GM18519 (cell line): ENCODE results near the gene NLRX1.
"Not testable (repeated sequence)": the region's sequence is repeated elsewhere in the genome, so short reads cannot be mapped to it uniquely, and the experiment has no call there.

Experiments used
- ATAC-seq: cut with Tn5 transposase; IDR thresholded peaks from one replicate; pipeline ENCODE4 v1.9.1; 2021; ENCODE audit warnings: mild to moderate bottlenecking, moderate library complexity; ENCODE audit not compliant: unreplicated experiment, low FRiP score

The NLRX1 gene

DNA sequence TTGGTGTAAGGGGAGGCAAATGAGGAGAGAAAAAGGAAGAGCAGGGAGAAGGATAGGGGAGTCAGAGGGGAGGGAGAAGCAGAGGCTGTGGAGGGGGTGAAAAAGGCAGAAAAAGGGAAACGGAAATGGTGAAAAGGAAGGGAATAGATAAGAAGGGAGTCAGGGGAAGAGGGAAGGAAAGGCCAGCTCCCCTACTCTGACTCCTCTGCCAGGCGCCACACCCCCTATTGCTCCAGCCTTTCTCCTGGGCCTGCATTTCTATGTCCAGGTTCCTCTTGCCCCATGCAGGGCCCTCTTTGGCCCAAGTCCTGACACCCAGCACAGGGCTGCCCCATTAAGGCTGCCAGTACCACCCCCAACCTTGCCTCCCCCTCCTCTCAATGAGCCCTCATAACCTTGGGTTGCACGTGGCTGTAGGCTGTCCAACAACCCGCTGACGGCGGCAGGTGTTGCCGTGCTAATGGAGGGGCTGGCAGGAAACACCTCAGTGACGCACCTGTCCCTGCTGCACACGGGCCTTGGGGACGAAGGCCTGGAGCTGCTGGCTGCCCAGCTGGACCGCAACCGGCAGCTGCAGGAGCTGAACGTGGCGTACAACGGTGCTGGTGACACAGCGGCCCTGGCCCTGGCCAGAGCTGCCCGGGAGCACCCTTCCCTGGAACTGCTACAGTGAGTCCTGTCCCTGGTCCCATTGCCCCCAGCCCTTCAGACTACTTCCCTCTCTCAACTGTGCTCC is 13.3 kb downstream of the NLRX1 start:
- ATAC-seq, result no peak

DNA sequence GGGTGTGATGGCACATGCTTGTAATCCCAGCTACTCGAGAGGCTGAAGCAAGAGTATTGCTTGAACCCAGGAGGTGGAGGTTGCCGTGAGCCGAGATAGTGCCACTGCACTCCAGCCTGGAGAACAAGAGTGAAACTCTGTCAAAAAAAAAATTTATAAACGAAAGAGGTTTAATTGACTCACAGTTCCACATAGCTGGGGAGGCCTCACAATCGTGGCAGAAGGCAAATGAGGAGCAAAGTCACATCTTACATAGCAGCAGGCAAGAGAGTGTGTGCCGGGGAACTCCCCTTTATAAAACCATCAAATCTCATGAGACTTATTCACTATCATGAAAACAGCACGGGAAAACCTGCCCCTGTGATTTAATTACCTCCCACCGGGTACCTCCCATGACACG is 15.9 kb downstream of the NLRX1 start:
- ATAC-seq, result not testable (repeated sequence)

DNA sequence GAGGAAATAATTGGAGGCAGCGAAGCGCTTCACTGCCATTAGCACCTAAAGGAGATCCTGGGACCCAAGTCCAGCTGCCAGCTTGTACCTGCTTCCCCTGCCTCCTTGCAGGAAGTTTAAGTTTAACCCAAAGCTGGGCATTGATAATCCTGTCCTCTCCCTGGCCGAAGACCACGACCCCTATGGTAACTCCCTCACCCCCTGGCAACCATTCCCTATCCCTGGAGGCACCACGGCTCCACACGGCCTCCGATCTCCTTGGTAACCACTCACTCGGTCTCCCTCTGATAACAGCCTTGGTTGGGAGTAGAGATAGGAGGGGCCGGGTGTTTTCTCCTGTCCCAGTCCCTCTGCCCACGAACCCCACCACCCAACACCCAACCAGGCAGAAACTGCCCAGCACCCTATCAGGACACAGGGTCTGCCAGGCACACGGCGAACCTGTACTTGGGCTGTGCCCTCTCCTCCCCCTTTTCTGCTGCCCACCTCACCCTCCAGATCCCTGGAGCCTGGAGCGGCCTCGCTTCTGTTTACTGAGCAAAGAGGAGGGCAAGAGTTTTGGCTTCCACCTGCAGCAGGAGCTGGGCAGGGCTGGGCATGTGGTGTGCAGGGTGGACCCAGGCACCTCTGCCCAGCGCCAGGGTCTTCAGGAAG is 17.6 kb downstream of the NLRX1 start:
- no peak for ATAC-seq

DNA sequence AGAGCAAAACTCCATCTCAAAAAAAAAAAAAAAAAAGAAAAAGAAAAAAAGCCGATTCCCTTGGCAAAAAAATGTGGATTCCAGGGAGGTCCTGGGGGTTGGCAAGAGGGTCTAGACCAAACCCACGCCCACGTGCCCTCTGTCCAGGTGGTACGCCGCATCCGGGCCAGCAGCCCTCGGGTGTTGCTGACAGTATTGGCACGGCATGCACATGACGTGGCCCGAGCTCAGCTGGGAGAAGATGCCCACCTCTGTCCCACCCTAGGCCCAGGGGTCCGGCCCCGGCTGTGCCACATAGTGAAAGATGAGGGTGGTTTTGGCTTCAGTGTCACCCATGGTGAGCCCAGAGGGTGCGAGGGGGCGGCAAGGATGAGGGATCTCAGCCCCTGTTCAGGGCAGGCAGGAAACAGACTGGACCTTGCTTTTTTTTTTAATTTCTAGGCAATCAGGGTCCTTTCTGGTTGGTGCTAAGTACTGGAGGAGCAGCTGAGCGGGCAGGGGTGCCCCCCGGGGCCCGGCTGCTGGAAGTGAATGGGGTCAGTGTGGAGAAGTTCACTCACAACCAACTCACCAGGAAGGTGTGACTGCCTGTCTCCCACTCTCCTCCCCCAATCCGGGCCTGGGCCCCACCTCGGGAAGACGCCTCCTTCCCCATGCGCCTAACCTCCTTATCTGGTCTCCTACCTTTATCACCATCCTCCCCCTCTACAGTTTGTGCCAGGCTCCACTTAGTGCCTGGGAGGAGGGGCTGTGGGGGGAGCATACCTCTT is 18.8 kb downstream of the NLRX1 start:
- ATAC-seq, result no peak

DNA sequence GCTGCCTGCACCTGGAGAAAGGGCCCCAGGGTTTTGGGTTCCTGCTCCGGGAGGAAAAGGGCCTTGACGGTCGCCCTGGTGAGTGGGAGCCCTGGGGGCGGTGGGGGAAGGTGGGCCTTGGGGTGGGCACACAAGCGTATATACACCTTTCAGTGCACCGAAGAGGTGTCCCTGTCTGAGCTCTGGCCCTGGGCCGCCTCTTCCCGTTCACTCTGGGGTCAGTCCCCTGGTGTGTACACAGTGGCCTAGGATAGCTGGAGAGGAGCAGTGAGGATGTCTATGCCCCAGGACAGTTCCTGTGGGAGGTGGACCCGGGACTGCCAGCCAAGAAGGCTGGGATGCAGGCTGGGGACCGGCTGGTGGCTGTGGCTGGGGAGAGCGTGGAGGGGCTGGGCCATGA is 19.5 kb downstream of the NLRX1 start:
- no peak for ATAC-seq

DNA sequence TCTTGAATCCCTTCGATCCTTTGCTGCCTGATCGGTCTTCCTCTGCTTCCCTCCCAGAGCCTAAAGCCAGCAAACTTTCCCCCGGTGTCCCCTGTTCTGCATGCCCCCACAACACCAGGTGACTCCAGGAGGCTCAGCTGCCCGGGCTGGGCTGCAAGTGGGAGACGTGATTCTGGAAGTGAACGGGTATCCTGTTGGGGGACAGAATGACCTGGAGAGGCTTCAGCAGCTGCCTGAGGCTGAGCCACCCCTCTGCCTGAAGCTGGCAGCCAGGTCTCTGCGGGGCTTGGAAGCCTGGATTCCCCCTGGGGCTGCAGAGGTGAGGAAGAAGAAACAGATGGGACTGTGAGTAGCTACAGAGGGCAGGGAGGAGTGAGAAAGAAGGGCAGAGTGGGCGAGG is 20.4 kb downstream of the NLRX1 start:
- no peak for ATAC-seq

DNA sequence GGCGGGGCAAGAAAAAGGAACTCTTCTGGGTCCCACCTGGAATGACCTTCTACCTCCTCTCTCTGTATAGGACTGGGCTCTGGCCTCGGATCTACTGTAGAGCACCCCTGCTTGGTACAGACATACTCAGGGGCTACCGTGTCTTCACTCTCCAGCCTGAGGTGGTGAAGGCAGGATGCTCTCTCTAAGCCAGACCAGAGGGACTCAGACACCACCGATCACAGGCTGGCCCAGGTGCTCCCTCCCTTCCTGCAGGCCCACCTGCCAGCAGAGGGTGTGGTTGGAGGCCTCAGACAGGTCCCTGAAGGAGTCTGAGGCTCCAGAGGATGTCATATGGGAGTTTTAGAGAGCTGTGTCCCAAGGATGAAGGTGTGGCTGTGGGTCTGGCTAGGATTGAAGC is 20.9 kb downstream of the NLRX1 start:
- ATAC-seq, result no peak

DNA sequence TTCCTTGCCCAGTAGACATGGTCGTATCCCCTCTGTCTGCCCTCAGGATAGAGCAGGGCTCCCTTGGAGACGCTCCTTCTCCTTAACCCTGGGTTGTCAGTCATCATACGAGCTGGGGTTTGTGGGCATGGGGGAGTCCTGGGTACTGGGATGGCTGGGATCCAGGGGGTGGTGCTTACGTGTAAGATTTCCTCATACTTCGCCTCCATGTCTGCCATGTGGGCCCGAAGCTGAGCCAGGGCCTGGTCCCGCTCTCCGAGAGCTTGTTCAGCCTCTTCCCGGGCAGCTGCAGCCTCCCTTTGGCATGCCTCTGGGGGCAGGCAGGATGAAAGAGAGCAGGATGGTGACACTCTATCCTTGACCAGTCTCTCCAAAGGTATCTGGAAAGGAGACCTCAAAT is 22.0 kb downstream of the NLRX1 start:
- ATAC-seq, result no peak

DNA sequence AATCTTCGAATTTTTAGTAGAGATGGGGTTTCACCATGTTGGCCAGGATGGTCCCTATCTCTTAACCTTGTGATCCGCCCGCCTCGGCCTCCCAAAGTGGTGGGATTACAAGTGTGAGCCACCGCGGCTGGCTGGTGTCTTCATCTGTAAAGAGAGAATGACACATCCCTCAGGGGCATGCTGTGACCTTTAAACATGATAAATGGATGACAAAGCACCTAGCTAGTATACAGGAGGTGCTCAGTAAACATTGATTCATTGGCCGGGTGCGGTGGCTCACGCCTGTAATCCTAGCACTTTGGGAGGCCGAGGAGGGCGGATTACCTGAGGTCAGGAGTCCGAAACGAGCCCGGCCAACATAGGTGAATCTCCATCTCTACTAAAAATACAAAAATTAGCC is 22.7 kb downstream of the NLRX1 start:
- not testable (repeated sequence) for ATAC-seq

DNA sequence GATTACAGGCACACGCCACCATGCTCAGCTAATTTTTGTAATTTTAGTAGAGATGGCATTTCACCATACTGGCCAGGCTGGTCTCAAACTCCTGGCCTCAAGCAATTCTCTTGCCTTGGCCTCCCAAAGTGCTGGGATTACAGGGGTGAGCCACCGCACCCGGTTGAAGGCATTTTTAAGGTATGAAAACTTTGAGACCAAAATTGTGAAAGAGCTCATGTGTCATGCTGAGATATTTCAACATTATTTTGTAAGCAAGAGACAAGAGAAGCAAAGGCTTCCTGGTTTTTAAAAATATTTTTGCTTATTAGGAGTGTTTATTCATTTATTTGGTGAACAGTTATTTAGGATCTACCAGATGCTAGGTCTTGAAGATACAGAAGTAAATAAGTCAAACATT is 23.6 kb downstream of the NLRX1 start:
- no peak for ATAC-seq

DNA sequence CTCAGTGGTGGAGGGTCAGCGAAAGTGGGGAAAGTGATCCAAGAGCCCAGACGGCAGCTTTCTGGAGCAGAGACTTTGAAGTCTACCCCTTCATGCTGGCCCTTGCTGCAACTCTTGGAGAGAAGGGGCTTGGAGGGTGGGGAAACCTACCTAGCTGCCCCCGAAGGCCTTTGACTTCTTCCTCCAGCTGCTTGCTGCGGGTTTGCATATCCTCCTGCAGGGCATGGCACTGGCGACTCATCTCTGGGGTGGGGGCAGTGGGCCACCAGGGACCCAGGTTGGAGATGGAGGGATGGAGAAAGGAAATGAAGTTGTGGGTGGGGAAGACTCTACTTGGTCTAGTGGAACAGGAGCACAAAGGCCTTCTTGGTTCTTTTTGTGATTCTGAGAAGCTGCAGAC is 24.5 kb downstream of the NLRX1 start:
- ATAC-seq, result no peak

DNA sequence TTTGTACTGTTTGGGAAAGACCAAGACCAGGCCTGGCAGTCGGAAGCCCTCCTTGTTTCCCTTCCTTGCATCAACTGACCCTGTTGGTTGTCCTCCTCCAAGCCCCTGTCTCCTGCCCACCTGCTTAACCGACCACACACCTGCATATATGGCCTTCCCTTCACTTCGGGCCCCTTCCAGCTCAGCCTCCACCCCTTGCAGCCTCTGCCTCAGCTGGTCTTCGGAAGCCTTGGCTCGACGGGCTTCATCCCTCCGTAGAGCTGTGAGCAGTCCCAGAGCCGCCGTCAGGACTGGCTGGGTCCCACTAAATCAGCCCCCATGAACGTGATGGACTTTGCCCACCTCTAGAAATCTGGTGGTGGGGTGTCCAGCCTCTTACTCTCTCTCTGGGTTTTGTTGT is 25.1 kb downstream of the NLRX1 start:
- no peak for ATAC-seq

DNA sequence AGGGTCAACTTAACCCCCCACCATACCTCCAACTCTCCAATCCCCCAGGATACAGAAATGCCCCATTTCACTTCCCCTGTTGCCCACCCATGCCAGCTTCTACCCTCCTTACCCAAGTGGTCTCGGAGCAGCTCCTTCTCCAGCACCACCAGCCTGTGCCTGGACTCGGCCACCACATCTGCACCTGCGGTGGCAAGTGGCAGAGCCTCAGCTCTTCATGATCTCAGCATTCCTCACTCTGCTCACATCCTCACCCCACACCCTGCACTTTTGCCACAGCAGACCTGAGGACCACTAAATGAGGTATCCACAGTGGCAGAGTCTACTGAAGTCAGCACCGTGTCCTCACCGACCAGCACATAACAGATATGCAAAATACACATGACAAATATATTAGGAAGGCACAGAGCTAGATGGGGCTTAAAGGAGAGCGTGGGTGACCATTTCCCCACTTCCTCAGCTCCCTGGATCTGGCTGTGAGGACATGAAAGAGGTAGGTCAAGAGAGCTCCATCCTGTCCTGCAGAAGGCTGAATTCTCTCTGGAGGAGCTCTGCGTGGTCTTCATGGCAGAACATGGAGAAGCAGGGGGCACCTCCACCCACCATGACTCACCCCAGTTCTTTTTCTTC is 26.4 kb downstream of the NLRX1 start:
- ATAC-seq, result no peak

DNA sequence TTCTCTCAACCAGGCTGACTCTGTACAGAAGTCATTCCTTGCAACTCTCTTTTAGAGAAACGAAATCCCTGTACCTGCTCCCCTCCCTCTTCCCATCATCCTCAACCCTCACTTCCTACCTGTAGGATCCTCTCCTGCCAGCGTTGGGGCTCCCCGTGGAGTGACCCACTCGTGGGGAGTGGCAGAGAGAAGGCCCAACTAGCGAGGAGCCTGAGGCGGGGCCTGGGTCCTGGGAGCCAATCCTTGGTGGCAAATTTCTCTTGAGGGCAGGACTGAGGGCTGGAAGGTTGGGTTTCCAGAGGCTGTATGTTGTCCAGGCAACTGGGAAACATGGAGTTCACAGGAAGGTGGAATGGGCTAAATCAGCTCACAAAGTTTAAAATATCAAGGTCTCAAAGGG is 27.2 kb downstream of the NLRX1 start:
- ATAC-seq, result no peak

DNA sequence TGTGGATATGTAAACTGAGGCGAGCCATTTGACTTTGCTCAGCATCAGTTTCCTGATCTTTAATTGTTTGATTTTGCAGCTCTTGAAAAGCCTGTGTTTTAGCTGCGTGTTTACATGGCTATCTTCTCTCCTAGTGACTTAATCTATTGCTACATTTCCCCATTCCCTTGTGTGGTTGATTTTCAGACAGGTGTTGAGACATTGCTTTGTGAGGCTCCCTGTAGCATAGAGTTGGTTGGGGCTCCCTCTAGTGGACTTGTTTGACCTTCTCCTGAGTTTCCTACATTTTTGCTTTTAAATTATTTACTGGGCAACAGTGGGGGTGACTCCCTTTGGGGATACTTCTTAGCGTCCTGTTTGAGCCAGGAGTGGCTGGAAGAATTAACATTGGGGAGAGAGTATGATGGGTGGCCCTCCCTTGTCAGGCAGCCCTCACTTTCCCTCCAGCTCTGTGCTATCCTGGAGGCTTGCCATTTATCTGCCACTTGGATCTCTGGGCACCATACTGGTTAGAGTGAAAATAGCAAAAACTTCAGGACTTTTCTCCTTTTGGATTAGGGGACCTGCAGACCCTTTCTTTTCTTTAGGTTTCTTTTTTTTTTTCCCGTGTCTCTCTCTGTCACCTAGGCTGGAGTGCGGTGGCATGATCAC is 28.4 kb downstream of the NLRX1 start:
- no peak for ATAC-seq

DNA sequence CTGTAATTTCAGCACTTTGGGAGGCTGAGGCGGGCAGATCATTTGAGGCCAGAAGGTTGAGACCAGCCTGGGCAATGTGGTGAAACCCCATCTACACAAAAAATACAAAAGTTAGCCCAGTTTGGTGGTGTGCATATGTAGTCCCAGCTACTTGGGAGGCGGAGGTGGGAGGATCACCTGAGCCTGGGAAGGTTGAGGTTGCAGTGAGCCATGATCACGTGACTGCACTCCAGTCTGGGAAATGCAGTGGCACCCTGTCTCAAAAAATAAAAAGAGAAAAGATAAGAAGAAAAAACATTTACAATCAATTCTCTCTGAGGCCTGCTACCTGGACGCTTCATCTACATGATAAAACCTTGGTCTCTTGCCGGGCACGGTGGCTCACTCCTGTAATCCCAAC is 30.4 kb downstream of the NLRX1 start:
- no peak for ATAC-seq

DNA sequence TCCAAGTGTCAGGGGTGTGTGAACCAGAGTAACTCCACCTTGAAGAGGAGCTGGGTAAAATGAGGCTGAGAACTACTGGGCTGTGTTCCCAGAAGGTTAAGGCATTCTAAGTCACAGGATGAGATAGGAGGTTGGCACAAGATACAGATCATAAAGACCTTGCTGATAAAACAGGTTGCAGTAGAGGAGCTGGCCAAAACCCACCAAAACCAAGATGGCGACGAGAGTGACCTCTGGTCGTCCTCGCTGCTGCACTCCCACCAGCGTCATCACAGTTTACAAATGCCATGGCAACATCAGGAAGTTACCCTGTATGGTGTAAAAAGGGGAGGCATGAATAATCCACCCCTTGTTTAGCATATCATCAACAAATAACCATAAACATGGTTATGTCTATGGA is 32.7 kb downstream of the NLRX1 start:
- ATAC-seq, result not testable (repeated sequence)

DNA sequence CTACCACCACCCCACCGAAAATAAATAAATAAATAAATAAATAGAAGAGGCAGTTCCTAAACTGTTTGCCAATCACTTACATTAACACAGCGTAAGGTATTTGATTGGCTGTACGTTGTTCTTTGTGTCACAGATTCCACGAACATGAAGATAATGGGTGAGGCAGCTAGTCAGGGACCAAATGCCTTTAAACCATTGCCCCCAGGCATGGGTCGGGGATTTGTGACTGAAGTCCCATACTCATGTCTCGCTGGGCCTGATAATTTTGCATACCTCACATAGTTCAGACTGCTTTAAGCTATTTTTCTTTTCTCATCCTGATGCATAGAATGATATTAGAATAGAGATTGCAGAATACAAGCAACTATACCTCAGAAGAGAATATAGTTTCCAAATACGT is 34.0 kb downstream of the NLRX1 start:
- no peak for ATAC-seq

DNA sequence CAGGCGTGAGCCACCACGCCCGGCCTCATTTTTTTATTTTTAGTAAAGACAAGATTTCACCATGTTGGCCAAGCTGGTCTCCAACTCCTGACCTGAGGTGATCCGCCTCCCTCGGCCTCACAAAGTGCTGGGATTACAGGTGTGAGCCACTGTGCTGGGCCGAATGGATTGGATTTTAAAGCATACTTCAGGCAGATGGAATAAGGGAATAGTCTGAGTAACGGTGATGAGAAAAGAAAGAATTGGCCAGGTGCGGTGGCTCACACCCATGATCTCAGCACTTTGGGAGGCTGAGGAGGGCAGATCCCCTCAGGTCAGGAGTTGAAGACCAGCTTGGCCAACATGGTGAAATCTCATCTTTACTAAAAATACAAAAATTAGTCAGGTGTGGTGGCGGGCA is 35.5 kb downstream of the NLRX1 start:
- ATAC-seq, result no peak

DNA sequence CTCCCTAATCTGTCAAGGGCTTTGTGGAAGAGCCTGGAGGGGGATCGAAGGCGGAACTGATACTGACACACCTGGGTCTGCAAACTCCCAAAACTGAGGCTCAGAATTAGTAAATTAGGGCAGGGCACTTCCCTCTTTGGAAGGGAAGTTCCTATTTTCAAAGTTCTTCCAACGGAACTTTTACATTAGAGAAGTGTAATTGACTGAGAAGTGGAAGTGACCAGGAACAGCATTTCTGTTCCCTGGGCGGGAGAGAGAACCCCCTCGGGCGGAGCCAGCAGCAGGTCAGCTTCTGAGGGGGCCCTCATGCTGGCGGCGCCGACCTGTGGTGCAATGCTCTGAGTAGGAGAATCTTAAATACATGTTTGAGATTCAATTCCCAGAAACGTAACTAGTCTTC is 36.6 kb downstream of the NLRX1 start:
- ATAC-seq, result no peak
